T-helper 2 cell treated with Interferon-gamma antibody and Interleukin-4, amounts not matched to agents 100 ng/mL and 5 ng/mL, for 36 hours (primary cell): ENCODE data around the gene AP5Z1. TPM values are rescaled to one million over a fixed set of nuclear protein-coding genes. Genes with fewer than 3 reads are reported as not detected.
"Not testable (repeated sequence)": the region's sequence is repeated elsewhere in the genome, so short reads cannot be mapped to it uniquely, and the experiment has no call there.

Experiments
- intact Hi-C: fragments of 100-400 bp; cut with micrococcal nuclease; formaldehyde crosslinking; loops from one replicate; pipeline ENCODE4 v1.15.1; 2023
- total RNA-seq: library from RNA; stranded (reverse); gene quantifications from 2 replicates; pipeline ENCODE4 v1.2.3, GENCODE V29; 2022

Gene AP5Z1
- total RNA-seq, 1 donor from 2014 or later = 66.3 TPM

DNA sequence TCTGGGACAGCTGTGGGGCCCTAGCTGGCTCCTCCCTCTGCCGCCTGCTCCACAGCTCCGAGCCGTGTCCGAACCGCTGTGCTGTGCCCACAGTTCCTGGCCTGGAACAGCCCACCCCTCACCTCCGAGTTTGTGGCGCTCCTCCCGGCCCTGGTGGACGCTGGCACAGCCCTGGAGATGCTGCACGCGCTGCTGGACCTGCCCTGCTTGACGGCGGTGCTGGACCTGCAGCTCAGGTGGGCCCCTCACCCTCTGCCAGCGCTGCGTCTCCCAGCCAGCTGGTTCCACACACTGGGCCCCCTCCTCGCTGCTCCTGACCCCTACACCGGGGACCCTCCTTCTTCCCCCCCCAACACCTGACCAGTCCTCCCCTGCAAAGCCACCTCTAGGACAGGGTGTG lies 12.1 kb downstream of the AP5Z1 start:
- intact Hi-C loops = no loop called here

DNA sequence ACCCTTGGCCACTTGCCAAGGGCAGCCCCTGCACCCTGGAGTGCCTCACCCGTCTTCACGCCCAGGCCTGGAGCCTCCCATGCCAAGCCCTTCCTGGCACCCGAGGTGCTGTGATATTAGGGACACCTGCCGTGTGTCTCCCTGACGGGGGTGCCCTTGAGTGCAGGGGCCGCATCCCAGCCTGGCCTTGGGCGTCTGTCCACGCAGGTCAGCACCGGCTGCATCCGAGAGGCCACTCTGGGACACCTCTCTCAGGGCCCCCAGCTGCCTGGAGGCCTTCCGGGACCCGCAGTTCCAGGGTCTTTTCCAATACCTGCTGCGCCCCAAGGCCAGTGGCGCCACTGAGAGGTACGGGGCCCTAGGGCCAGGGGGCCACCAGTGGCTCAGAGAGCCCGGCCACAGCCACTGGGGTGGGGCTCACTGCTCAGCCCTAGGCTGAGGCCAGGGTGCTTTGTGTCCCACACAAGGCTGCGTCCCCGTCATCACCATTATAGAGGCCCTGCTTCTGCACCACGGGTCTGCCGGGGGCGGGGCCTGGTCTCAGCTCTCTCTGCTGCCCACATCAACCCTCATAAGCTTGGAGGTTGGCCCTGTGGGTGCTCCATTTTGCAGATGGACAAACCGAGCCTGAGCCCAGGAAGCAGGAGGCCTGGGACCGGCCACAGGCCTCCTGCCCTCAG lies 12.7 kb downstream of the AP5Z1 start:
- intact Hi-C loops = no loop called here

DNA sequence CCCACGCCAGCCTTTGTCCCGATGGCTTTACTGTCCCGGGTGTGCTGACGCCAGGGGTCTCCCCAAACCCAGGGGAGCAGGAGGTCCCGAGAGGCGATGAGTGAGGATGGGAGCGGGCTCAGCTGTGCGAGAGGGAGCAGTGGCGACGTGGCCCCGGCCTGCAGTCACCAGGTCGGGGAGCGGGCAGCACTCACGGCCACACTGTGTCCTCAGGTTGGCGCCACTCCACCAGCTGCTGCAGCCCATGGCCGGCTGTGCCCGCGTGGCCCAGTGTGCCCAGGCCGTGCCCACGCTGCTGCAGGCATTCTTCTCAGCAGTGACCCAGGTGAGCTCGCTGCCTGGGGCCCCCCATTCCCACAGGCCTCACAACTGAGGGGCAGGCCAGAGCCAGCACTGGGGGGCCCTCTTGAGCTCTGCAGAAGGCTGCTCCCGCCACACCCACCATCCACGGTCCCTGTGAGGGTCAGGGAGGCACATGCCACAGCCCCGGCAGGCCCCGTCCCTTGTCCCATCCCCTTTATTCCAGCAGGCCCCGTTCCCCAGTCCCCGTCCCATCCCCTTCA lies 13.3 kb downstream of the AP5Z1 start:
- intact Hi-C loops = no loop called here

DNA sequence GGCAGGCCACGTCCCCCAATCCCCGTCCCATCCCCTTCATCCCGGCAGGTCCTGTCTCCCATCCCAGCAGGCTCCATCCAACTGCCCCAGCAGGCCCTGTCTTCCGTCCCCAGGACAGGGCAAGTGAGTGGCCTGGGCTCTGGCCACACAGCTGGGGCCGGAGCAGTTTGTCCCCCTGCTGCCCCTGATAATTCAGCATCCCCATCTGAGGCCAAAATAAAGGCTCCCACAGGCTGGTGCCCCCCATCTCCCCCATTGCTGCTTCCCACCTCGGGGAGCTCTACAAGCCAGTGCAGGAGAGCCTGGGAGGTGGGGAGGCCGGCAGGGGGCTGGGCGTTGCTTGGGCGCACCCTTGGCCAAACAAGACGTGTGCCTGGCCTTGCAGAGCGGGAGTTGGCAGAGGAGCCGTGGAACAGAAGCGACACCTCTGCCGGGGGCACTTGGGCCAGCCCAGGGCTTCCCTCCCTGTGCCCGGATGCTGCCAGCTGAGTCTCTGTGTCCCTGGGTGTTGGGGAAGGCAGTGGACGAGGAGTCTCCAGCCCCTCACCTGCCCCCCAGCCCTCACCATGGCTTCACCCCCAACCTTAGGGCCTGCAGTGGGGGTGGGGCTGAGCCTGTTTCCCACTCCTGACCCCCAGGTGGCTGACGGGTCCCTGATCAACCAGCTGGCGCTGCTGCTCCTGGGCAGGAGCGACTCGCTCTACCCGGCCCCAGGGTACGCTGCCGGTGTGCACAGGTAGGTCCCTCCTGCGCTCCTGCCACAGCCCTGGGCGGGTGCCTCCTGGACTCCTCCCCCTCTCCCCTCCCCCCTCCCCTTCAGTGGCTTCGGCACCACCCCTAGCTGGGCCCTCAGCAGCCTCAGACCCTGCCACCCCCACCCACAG lies 14.0 kb downstream of the AP5Z1 start:
- intact Hi-C loops = no loop called here

DNA sequence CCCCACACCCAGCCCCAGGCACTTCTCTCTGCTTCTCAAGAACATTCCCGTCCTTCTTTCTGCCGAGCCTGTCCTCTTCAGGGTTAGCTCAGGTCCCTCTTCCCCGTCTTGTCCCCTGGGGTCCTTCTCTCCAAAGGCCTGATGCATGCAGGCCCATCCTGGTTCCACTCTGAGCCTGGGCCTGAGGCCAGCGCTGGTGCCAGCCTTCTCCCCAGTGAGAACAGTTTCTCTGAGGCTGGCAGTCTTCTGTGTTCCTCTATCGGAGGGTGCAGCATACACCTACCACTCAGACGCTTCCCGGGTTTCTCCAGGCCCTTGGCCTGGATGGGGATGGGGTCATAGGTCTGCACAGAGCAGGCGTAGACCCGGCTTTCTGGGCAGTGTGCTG lies 14.6 kb downstream of the AP5Z1 start:
- intact Hi-C loops = no loop called here

DNA sequence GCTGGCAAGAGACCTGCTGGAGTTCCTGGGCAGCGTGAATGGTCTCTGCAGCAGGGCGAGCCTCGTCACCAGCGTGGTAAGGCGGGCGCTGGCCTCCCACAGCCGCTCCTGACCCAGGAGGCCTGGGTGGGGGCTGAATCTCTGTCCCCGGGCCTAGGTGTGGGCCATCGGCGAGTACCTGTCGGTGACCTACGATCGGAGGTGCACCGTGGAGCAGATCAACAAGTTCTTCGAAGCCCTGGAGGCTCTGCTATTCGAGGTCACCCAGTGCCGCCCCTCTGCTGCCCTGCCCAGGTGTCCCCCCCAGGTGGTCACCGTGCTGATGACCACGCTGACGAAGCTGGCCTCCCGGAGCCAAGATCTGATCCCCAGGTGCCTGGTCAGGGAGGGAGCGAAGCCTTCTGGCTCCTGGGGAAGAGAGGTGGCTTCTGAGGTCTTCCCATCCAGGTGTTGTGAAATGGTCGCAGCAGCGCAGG lies 15.1 kb downstream of the AP5Z1 start:
- intact Hi-C loops = no loop called here

DNA sequence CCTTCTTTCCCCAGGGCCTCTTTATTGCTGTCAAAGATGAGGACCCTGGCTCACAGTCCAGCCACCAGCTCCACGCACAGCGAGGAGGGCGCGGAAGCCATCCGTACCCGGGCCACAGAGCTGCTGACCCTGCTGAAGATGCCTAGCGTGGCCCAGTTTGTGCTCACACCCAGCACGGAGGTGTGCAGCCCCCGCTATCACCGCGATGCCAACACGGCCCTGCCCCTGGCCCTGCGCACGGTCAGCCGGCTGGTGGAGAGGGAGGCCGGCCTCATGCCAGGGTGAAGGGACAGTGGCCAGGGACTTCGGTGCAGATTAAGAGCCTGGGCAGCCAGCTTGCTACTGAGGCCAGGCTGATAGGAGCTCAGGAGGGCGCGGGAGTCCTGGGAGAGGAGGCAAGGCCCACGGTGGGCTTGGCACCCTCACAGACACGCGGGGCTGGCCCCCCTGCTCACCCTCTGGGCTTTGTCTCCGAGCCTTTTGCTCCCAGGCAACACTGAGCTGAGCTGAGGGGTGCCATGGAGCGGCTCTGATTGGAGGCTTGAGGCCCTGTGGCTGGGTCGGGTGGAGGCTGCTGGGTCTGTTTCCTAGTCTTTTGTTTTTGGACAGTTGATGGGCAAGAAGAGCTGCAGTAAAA lies 15.8 kb downstream of the AP5Z1 start:
- intact Hi-C loops = no loop called here

DNA sequence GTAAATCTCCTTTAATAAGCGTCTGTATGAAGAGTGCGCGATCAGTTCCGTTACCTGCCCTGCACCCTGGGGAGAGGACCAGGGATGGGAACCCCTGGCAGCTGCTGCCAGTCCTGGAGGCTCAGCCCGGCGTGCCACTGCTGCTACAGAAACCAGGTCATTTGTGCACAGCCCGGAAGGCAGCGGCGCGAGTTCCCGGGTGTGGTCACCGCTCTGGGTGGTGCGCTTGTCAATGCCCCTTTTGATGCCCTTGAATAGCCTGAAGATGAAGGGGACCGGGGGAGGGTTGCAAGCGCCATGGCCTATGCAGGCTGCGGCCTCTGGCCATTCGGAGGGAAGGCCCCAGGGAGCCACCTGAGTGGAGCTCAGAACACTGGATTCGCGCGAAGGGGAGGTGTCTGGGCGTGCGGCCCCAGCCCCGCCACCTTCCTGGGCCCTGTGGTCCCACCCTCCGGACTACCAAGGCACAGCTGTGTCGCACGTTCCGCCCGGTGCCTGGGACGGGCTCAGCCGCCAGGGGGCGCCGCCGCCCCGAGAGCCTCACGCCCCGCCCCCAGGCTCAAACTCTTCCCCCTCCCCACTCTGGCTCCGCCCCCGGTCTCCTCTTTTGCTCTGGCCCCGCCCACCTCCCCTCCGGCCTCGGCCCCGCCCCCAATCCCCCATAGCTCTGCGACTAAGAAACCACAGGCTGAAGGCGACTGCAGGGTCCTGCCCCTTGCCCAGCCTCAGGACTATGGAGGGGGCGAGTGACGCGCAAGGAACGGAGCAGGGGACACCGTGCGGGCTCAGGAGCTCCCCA lies 16.5 kb downstream of the AP5Z1 start:
- intact Hi-C loops = loop anchor here (1.0 kb wide), 1 partner anchor 17 kb away; the partner anchor contains the start of gene AP5Z1

DNA sequence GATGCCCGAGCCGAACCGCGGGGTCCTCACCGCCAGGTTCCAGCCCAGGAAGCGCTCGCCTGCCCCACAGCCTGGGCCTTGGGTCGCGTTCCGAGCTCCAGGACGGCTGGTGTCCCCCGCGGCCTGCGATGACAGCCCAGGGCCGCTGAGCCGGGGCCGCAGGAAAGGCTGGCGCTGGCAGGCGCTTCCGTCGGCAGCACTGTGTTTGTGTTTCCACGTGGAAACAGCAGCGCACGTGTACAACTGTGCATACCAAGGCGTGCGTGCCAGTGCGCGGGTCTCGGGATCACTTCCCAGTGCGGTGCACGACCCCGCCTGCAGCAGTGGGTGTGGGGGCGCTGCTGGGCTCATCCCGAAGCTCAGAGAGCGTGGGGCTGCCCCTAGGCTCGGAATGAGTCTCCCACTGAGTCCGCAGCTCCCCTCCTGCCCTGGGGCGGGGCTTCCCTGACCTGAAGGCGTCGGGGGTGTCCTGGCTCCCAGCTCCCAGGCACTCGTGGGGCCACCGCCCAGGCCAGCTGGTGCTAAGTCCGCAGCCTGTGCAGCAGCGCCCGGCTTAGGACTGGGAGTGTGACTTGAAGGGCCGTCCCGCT lies 17.2 kb downstream of the AP5Z1 start:
- intact Hi-C loops = loop anchor here (1.0 kb wide), 1 partner anchor 17 kb away; the partner anchor contains the start of gene AP5Z1

DNA sequence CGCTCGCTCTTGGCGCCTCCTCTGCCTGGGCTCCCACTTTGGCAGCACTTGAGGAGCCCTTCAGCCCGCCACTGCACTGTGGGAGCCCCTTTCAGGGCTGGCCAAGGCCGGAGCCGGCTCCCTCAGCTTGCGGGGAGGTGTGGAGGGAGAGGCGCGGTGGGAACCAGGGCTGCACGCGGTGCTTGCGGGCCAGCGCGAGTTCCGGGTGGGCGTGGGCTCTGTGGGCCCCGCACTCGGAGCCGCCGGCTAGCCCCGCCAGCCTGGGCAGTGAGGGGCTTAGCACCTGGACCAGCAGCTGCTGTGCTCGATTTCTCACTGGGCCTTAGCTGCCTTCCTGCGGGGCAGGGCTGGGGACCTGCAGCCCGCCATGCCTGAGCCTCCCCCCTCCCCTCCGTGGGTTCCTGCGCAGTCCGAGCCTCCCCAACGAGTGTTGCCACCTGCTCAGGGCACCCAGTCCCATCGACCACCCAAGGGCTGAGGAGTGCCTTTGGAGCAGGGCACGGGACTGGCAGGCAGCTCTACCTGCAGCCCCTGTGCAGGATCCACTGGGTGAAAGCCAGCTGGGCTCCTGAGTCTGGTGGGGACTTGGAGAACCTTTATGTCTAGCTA lies 18.1 kb downstream of the AP5Z1 start:
- intact Hi-C loops = not testable (repeated sequence)

DNA sequence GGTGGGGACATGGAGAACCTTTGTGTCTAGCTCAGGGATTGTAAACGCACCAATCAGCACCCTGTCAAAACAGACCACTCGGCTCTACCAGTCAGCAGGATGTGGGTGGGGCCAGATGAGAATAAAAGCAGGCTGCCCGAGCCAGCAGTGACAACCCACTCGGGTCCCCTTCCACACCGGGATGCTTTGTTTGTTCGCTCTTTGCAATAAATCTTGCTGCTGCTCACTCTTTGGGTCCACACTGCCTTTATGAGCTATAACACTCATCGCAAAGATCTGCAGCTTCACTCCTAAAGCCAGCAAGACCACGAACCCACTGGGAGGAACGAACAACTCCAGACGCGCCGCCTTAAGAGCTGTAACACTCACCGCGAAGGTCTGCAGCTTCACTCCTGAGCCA lies 18.7 kb downstream of the AP5Z1 start:
- intact Hi-C loops = not testable (repeated sequence)

DNA sequence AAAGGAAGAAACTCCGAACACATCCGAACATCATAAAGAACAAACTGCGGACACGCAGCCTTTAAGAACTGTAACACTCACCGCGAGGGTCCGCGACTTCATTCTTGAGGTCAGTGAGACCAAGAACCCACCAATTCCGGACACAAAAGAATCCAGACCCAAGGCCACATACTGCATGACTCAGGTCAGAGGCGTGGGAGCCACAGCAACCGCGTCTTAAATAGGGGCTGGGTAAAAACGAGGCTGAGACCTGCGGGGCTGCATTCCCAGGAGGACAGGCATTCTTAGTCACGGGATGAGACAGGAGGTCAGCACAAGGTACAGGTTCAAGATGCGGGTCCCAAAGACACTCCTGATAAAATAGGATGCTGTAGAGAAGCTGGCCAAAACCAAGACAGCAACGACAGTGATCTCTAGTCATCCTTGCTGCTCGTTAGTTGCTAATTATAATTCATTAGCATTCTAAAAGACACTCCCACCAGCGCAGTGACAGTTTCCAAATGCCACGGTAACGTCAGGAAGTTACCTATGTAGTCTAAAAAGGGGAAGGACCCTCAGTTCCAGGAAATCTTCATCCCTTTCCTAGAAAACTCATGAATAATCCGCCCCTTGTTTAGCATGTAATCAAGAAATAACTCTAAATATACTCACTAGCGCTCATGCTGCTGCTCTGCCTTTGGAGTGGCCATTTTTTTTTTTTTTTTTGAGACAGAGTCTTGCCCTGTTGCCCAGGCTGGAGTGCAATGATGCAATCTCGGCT lies 19.3 kb downstream of the AP5Z1 start:
- intact Hi-C loops = no loop called here

DNA sequence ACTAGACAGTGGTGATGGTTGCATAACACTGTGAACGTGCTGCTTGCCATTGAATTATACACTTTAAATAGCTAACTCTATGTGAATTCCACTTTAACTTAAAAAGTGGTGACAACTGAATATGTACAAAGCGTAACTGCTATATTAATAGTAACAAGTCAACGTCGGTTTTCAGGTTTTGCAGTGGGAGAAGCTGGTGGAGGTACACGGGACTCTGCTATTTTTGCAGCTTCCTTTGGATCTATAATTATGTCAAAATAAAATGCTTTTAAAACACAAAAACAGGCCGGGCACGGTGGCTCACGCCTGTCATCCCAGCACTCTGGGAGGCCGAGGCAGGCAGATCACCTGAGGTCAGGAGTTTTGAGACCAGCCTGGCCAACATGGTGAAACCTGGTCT lies 21.0 kb downstream of the AP5Z1 start:
- intact Hi-C loops = no loop called here

DNA sequence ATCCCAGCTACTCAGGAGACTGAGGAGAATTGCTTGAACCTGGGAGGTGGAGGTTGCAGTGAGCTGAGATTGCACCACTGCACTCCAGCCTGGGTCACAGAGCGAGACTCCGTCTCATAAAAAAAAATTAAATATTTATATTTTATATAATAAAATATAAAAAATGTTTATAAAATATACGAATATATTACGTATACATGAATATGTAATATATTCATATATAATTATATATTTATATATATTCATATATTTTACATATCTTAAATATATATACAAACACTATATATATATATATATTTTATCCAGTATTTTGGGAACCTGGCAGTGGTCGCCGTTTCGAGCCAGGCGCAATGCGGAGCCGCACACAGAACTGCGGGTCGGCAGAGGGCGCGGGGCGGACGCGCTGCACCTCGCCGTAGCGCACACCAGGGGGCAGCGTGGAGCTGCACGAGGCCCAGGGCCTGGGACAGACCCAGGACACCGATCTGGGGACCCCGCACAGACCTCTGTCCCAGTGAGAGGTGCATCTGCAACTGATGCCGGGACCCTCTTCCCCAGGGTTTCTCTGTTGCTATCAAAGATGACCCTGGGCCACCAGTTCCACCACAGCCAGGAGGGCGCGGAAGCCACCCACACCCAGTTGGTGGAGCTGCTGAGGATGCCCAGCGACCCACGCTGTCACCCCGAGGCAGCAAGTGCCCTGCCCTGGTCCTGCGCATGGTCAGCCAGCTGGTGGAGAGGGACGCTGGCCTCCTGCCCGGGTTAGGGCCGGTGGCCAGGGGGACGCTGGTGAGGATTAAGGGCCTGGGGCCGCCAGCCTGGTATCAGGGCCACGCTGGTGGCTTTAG lies 22.7 kb downstream of the AP5Z1 start:
- intact Hi-C loops = loop anchor here (1.0 to 2.0 kb wide), 2 partner anchors 85 to 287 kb away; partner anchors contain the start of gene RADIL

DNA sequence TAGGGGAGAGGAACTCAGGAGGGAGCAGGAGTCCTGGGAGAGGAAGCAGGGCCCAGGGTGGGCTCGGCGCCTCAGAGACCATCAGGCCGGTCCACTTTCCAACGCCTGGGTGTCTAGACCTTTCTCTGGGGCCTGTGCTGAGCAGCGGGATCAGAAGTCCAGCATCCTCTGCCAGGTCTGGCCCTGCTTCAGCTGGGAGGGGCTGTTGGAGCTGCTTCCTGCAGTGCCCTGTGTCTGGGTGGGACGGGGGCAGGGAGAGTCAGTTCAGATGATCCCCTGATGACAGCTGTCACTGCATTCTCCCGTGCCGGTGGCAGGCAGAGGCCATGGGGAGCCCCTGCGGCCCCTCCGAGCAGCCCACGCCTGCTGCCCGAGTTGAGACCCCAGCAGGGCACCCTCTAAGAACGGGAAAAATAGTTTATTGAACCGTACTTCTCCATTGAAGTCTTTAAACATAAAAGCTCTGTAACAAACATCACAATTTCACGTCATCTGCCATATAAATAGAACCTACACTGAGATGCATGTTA lies 23.3 kb downstream of the AP5Z1 start:
- intact Hi-C loops = loop anchor here (1.0 to 2.0 kb wide), 2 partner anchors 85 to 286 kb away; partner anchors contain the start of gene RADIL

DNA sequence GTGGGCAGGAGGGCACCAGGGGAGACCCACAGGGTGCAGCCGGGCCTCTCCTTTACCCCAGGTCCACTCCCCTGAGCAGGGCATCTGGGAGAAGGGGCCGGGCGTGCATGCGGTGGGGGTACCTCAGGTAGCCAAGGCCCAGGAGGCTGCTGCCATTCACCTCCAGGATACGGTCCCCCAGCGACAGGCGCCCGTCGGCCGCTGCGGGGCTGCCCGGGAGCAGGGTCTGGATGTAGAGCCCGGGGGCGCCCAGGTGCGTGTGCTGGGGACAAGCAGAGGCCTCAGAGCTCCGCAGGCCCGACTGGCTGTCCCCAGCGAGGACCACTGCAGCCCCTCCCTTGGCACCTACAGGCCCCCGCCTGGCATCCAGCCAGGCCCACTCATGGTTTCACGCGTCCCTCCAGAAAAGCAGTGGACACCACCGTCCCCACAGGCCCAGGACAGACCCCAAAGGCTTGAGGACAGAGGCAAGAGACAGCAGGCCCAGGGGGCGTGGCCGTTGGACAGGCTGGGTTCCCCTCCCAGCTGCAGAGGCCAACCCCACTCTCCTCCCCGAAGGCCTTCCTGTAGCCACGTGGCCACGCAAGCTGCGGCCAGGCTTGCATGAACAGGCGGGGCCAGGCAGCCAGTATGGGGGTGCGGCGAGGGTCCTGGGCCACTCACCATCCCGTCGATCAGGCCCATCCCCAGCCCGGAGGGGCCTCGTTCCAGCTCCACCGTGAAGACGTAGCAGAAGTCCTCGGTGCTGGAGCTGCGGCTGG lies 24.3 kb downstream of the AP5Z1 start:
- intact Hi-C loops = loop anchor here (2.0 kb wide), 1 partner anchor 285 kb away; no protein-coding TSS in a partner anchor

DNA sequence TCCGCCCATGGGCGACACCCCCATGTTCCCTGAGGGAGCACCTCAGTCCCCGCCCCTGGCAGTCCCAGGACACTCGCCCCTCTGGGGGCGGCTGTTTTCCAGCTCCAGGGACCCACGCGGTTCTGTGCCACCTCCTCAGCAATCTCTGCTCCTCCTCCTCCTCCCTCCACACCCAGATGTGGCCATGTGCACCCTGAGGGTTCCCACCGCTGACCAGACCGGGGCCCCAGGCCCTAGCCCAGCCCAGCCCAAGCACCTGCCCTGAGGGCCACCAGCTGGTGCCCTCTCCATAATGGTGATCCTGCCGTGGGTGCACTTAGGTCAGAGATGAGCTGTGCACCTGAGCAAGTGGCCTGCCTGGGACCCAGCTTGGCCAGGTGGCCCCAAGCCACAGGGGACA lies 25.1 kb downstream of the AP5Z1 start:
- intact Hi-C loops = no loop called here
